HepG2 (cell line): ENCODE measurements around the gene EEF1AKMT1. TPM values are rescaled to one million over a fixed set of nuclear protein-coding genes. Genes with fewer than 3 reads are reported as not detected.

ENCODE experiments used
- ATAC-seq: fragments of 200-7000 bp; cut with Tn5 transposase; 3 replicates; pipeline ENCODE4 v1.9.1; 2020; ENCODE audit warnings: mild to moderate bottlenecking, moderate library complexity
- BruUV-seq: library from RNA; stranded (reverse); fragments of 400-500 nt; replicated peaks from 2 replicates; lab custom pipeline; 2021; lab: Mats Ljungman, UMichigan
- CTCF ChIA-PET: fragments of 300-600 bp; formaldehyde crosslinking; extraction: SDS; loops from one replicate; lab custom pipeline; 2021; ENCODE audit warnings: low total read pairs, inconsistent platforms, low intra/inter-chr PET ratio; lab: Yijun Ruan, JAX
- POLR2A ChIA-PET: fragments of 350-600 bp; sonication (Branson Sonifier 250); formaldehyde crosslinking; loops from one replicate; lab custom pipeline; 2020; ENCODE audit warnings: antibody characterized with exemption, inconsistent platforms; lab: Yijun Ruan, JAX
- DNase-seq: peaks from one replicate; pipeline ENCODE4 v3.0.0-alpha.2; 2015; ENCODE audit warnings: low spot score
- FAIRE-seq: peaks from 3 replicates; lab custom pipeline; 2011; peaks lifted over from hg19 to GRCh38; lab: Jason Lieb, UNC
- H2AFZ ChIP-seq: one replicate; pipeline ENCODE4 v1.6.1; 2011; ENCODE audit warnings: low read length, inconsistent platforms
- H3K27ac ChIP-seq: fragments of 300-600 bp; 3 replicates; pipeline ENCODE4 v1.8.0; 2011; ENCODE audit warnings: mixed run types, mild to moderate bottlenecking, mixed read lengths, low read length, inconsistent platforms; ENCODE audit not compliant: insufficient read depth; ENCODE audit errors: extremely low read length
- H3K27me3 ChIP-seq, 2 experiments: fragments of 200-600 bp in 1 of 2; 2 replicates in 1 of 2; 3 replicates in 1 of 2; pipeline versions ENCODE4 v1.6.0 to v1.8.0; 2011; ENCODE audit warnings: low read length in 2 of 2, mild to moderate bottlenecking in 2 of 2, moderate library complexity in 2 of 2, inconsistent platforms in 1 of 2; ENCODE audit not compliant: insufficient read depth in 2 of 2, control insufficient read depth in 1 of 2
- H3K36me3 ChIP-seq, 2 experiments: fragments of 200-600 bp in 1 of 2; replicated peaks in 1 of 2; 2 replicates in 1 of 2; 3 replicates in 1 of 2; pipeline versions ENCODE4 v1.5.1 to v1.8.0; 2011; ENCODE audit warnings: low read length in 2 of 2, inconsistent platforms in 1 of 2; ENCODE audit not compliant: insufficient read depth in 2 of 2, control insufficient read depth in 1 of 2
- H3K4me1 ChIP-seq: 2 replicates; pipeline ENCODE4 v1.5.1; 2012; ENCODE audit warnings: low read length, inconsistent platforms; ENCODE audit not compliant: insufficient read depth
- H3K4me2 ChIP-seq: 2 replicates; pipeline ENCODE4 v1.6.0; 2011; ENCODE audit warnings: low read depth, low read length, inconsistent platforms
- H3K4me3 ChIP-seq, 3 experiments: fragments of 200-600 bp in 1 of 3; sonication (generic), shearing (Covaris generic) in 1 of 3; replicated peaks in 1 of 3; 2 replicates each; pipeline ENCODE4 v1.5.1; 2011 to 2016; ENCODE audit warnings: low read length in 3 of 3, inconsistent platforms in 2 of 3, low read depth in 2 of 3, mild to moderate bottlenecking in 2 of 3, control low read depth in 1 of 3, mixed read lengths in 1 of 3; ENCODE audit not compliant: insufficient read depth in 1 of 3
- H3K79me2 ChIP-seq: one replicate; pipeline ENCODE4 v1.6.1; 2011; ENCODE audit warnings: low read length, inconsistent platforms; ENCODE audit not compliant: insufficient read depth
- H3K9ac ChIP-seq: 2 replicates; pipeline ENCODE4 v1.6.0; 2011; ENCODE audit warnings: mild to moderate bottlenecking, low read depth, low read length, inconsistent platforms; ENCODE audit not compliant: insufficient read depth
- H3K9me3 ChIP-seq: 2 replicates; pipeline ENCODE4 v1.5.1; 2012; ENCODE audit warnings: mild to moderate bottlenecking, low read length
- H4K20me1 ChIP-seq: 2 replicates; pipeline ENCODE4 v1.6.0; 2011; ENCODE audit warnings: inconsistent platforms, mild to moderate bottlenecking, low read length, moderate library complexity; ENCODE audit not compliant: insufficient read depth
- KDM1A ChIP-seq: IDR thresholded peaks from 2 replicates; pipeline ENCODE4 v1.6.1; 2016; ENCODE audit warnings: missing compliant biosample characterization
- RBAK ChIP-seq: sonication (generic); formaldehyde crosslinking; IDR thresholded peaks from 2 replicates; pipeline ENCODE4 v1.5.1; 2020; ENCODE audit warnings: mild to moderate bottlenecking, missing genetic modification reagents
- SAP130 ChIP-seq: IDR thresholded peaks from 2 replicates; pipeline ENCODE4 v1.6.1; 2016; ENCODE audit warnings: low read depth
- ZC3H4 ChIP-seq: sonication (generic); formaldehyde crosslinking; IDR thresholded peaks from 2 replicates; pipeline ENCODE4 v1.4.0; 2020; ENCODE audit warnings: missing genetic modification reagents, borderline replicate concordance
- ZFP37 ChIP-seq: sonication (generic); formaldehyde crosslinking; IDR thresholded peaks from 2 replicates; pipeline ENCODE4 v1.4.0; 2020; ENCODE audit warnings: missing genetic modification reagents, borderline replicate concordance
- ZNF205 ChIP-seq: IDR thresholded peaks from 2 replicates; pipeline ENCODE4 v1.6.1; 2018; ENCODE audit warnings: missing biosample characterization, missing genetic modification reagents
- WGBS: methylation state at CpG from one replicate; pipeline ENCODE4 v1.1.6; 2017; ENCODE audit warnings: low lambda C conversion rate; 5-methylcytosine and 5-hydroxymethylcytosine counted together
- in situ Hi-C: cut with HindIII; loops from 2 replicates; pipeline ENCODE4 v1.10.0; 2017; ENCODE audit warnings: low pct_unique_long_range_greater_than_20kb; ENCODE audit not compliant: extremely low pct_ligation_motif_present
- intact Hi-C: fragments of 100-400 bp; cut with micrococcal nuclease; formaldehyde crosslinking; loops from one replicate; pipeline ENCODE4 v1.10.0; 2022; ENCODE audit not compliant: unreplicated experiment
- polyA plus RNA-seq, 8 experiments: library from polyadenylated mRNA; depleted of rRNA in 3 of 8; stranded (reverse) in 7 of 8; unstranded in 1 of 8; fragments of >200 nt; fragmentation: Illumina TruSeq in 4 of 8; extraction: Trizol in 4 of 8; gene quantifications; 2 replicates each; pipeline versions ENCODE4 v1.2.1 to v1.2.3, GENCODE V29; 2011 to 2016; ENCODE audit warnings: low read depth in 4 of 8, missing spikeins in 1 of 8, mixed read lengths in 1 of 8; ENCODE audit not compliant: insufficient read depth in 1 of 8
- total RNA-seq, 5 experiments: library from RNA; depleted of rRNA; stranded (reverse); fragments of >200 nt; fragmentation: Illumina TruSeq; extraction: Trizol; gene quantifications; 2 replicates each; pipeline ENCODE4 v1.2.3, GENCODE V29; 2016; ENCODE audit warnings: low read depth in 1 of 5
- TF ChIP-seq, protein P1 (sequence below): sonication (generic); formaldehyde crosslinking; IDR thresholded peaks from 2 replicates; pipeline ENCODE4 v1.8.1; 2023; ENCODE audit warnings: mild to moderate bottlenecking, missing genetic modification reagents
- TF ChIP-seq, protein P2 (sequence below): conservative IDR thresholded peaks from 2 replicates; pipeline ENCODE4 v1.6.1; 2018; ENCODE audit warnings: missing genetic modification reagents
- TF ChIP-seq, protein P3 (sequence below): sonication (generic); formaldehyde crosslinking; IDR thresholded peaks from 2 replicates; pipeline ENCODE4 v1.4.0; 2020; ENCODE audit warnings: missing genetic modification reagents

The EEF1AKMT1 gene
- total and polyA plus RNA-seq, 2 of the 13 experiments (the other 11 are each of a cell fraction or from before 2014, with no cell fraction given), result 6.0 to 16.1 TPM

DNA sequence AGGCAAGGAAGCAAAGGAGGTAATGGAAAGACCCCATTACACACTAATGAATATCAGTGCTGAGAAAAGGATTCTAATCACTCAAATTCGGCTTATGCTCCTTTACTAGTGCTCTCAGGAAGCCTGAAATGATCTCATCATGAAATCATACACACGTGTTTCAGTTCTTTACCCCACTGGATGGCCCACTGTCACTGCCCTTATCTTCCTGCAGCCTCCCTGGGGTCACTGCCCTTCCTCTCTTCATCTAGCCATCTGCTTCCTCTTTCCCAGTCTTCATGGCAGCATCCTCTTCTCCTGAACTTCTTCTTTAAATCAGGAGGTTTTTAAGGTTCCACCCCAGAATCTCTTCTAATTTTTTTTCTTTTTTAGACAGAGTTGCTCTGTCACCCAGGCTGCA, 27.9 kb upstream of the EEF1AKMT1 start:
- no peaks in the 10 kb centered on the region for H3K4me1 ChIP-seq
- no peaks in the 10 kb centered on the region for H3K9me3 ChIP-seq
- no peak overlapping the region for H3K4me3 ChIP-seq
- H3K27ac ChIP-seq, result no peak overlapping the region
- H2AFZ ChIP-seq, result no peak overlapping the region
- no peak for TF ChIP-seq RBAK (CRISPR knock-in tag)
- CTCF ChIA-PET, result no interaction called here
- DNase-seq (no peak), FAIRE-seq (no peak), ATAC-seq (no peak)
- in situ Hi-C loops (no loop called here), intact Hi-C loops (no loop called here)
- H3K79me2 ChIP-seq, result no peaks in the 10 kb centered on the region
- no peaks in the 10 kb centered on the region for H4K20me1 ChIP-seq
- peaks cover 1 to 37% of the 10 kb centered on the region in 2 experiments for H3K36me3 ChIP-seq
- 100% methylated on average over 2 of the region's 2 CpGs for WGBS
- BruUV-seq, result no TSS peak
- POLR2A ChIA-PET, result no interaction called here
- H3K9ac ChIP-seq, result no peak overlapping the region
- H3K27me3 ChIP-seq, result no peaks in the 10 kb centered on the region
- no peak overlapping the region for H3K4me2 ChIP-seq

DNA sequence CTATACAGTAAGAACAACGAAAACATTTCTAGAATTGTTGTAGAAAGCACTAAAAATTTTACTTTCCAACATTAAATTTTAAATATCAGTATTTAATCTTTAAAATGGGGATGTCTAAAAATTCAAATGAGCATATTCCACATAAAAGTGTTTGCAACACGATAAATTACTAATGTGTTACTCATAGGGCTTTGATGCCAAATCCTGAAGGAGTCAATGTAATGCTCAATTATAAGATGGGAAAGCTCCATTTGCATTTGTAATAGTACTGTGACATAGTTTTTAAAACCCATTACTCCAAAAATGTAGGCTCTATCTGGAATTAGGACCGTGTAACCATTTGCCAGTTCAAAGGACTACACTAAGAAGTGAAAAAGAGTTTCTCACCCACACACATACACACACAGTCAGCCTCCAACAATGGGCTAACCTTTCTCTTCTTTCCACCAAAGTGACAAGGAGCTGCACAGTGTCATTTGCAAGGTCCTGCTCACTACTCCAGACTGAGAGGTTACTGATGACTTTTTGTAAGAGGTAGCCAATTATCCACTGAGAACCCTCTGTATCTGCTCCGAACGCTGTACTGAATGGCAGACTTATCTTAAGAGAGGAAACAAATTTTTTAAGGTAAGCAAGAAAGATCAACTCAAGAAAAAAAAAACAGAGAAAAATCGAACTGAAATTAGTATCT, 26.1 kb upstream of the EEF1AKMT1 start:
- Histone ChIP-seq H3K4me3 (no peak overlapping the region), H3K27ac (no peak overlapping the region), H2AFZ (no peak overlapping the region), H3K36me3 (peaks cover 5 to 47% of the 10 kb centered on the region in 2 experiments), H3K79me2 (no peaks in the 10 kb centered on the region), H3K9ac (no peak overlapping the region), H3K27me3 (no peaks in the 10 kb centered on the region), H4K20me1 (no peaks in the 10 kb centered on the region), H3K4me2 (no peak overlapping the region), H3K9me3 (no peaks in the 10 kb centered on the region), H3K4me1 (no peaks in the 10 kb centered on the region)
- POLR2A ChIA-PET, result no interaction called here
- BruUV-seq, result no TSS peak
- intact Hi-C loops, result no loop called here
- 83% methylated on average over 6 of the region's 6 CpGs for WGBS
- CTCF ChIA-PET, result no interaction called here
- FAIRE-seq (no peak), ATAC-seq (no peak), DNase-seq (no peak)
- in situ Hi-C loops, result no loop called here
- TF ChIP-seq SAP130 (CRISPR knock-in tag) (no peak), ZC3H4 (CRISPR knock-in tag) (no peak), ZFP37 (no peak), ZNF205 (CRISPR knock-in tag) (no peak), KDM1A (CRISPR knock-in tag) (no peak)
- TF ChIP-seq, protein P1, sequence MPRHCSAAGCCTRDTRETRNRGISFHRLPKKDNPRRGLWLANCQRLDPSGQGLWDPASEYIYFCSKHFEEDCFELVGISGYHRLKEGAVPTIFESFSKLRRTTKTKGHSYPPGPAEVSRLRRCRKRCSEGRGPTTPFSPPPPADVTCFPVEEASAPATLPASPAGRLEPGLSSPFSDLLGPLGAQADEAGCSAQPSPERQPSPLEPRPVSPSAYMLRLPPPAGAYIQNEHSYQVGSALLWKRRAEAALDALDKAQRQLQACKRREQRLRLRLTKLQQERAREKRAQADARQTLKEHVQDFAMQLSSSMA (CRISPR knock-in tag), result no peak
- TF ChIP-seq, protein P2, sequence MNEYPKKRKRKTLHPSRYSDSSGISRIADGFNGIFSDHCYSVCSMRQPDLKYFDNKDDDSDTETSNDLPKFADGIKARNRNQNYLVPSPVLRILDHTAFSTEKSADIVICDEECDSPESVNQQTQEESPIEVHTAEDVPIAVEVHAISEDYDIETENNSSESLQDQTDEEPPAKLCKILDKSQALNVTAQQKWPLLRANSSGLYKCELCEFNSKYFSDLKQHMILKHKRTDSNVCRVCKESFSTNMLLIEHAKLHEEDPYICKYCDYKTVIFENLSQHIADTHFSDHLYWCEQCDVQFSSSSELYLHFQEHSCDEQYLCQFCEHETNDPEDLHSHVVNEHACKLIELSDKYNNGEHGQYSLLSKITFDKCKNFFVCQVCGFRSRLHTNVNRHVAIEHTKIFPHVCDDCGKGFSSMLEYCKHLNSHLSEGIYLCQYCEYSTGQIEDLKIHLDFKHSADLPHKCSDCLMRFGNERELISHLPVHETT (CRISPR knock-in tag), result no peak
- TF ChIP-seq, protein P3, sequence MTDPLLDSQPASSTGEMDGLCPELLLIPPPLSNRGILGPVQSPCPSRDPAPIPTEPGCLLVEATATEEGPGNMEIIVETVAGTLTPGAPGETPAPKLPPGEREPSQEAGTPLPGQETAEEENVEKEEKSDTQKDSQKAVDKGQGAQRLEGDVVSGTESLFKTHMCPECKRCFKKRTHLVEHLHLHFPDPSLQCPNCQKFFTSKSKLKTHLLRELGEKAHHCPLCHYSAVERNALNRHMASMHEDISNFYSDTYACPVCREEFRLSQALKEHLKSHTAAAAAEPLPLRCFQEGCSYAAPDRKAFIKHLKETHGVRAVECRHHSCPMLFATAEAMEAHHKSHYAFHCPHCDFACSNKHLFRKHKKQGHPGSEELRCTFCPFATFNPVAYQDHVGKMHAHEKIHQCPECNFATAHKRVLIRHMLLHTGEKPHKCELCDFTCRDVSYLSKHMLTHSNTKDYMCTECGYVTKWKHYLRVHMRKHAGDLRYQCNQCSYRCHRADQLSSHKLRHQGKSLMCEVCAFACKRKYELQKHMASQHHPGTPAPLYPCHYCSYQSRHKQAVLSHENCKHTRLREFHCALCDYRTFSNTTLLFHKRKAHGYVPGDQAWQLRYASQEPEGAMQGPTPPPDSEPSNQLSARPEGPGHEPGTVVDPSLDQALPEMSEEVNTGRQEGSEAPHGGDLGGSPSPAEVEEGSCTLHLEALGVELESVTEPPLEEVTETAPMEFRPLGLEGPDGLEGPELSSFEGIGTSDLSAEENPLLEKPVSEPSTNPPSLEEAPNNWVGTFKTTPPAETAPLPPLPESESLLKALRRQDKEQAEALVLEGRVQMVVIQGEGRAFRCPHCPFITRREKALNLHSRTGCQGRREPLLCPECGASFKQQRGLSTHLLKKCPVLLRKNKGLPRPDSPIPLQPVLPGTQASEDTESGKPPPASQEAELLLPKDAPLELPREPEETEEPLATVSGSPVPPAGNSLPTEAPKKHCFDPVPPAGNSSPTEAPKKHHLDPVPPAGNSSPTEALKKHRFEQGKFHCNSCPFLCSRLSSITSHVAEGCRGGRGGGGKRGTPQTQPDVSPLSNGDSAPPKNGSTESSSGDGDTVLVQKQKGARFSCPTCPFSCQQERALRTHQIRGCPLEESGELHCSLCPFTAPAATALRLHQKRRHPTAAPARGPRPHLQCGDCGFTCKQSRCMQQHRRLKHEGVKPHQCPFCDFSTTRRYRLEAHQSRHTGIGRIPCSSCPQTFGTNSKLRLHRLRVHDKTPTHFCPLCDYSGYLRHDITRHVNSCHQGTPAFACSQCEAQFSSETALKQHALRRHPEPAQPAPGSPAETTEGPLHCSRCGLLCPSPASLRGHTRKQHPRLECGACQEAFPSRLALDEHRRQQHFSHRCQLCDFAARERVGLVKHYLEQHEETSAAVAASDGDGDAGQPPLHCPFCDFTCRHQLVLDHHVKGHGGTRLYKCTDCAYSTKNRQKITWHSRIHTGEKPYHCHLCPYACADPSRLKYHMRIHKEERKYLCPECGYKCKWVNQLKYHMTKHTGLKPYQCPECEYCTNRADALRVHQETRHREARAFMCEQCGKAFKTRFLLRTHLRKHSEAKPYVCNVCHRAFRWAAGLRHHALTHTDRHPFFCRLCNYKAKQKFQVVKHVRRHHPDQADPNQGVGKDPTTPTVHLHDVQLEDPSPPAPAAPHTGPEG (CRISPR knock-in tag), result no peak
